ENCODE results near the gene TRIO.

TRIO gene

GRCh38 chr5:14179446-14179845, 36.3 kb downstream of the TRIO start:
- H3K9ac ChIP-seq (ENCODE audit: low read depth, low read length): no peak overlapping the region
- no peak overlapping the region for H3K4me3 ChIP-seq (ENCODE audit: low read depth in 1 of 2, low read length in 2 of 2)
- no peak for DNase-seq
- H3K4me1 ChIP-seq (ENCODE audit: insufficient read depth, low read length): no peaks in the 10 kb centered on the region
- no peak overlapping the region for H3K4me2 ChIP-seq (ENCODE audit: insufficient read depth, low read length)
- no peak overlapping the region for H3K27ac ChIP-seq (ENCODE audit: low read length)
- no peaks in the 10 kb centered on the region for H3K79me2 ChIP-seq (ENCODE audit: insufficient read depth, low read length)
- no peaks in the 10 kb centered on the region for H3K27me3 ChIP-seq (ENCODE audit: insufficient read depth, low read length, poor library complexity)
- TF ChIP-seq CTCF (IDR thresholded peaks at IDR 0.05; ENCODE audit: borderline replicate concordance, extremely low read depth, low read length, poor library complexity, severe bottlenecking): no peak
- TF ChIP-seq EZH2 (IDR thresholded peaks at IDR 0.05; ENCODE audit: borderline replicate concordance, low read depth, low read length, severe bottlenecking): no peak
- ATAC-seq (ENCODE audit: insufficient read depth, low read depth): no peak
- H2AFZ ChIP-seq (ENCODE audit: low read depth, low read length): no peak overlapping the region
- no peaks in the 10 kb centered on the region for H4K20me1 ChIP-seq (ENCODE audit: insufficient read depth, low read length)
- H3K9me3 ChIP-seq (ENCODE audit: insufficient read depth, low read length, severe bottlenecking): no peaks in the 10 kb centered on the region
- no peaks in the 10 kb centered on the region for H3K36me3 ChIP-seq (ENCODE audit: insufficient read depth, low read length)

- no peak overlapping the region for H3K4me2 ChIP-seq (ENCODE audit: insufficient read depth, low read length)
These were observed 37.3 kb downstream of the TRIO start for GRCh38 chr5:14180437-14180836.

GRCh38 chr5:14181299-14181968, 38.3 kb downstream of the TRIO start:
- Histone ChIP-seq H3K4me3 (ENCODE audit: low read depth in 1 of 2, low read length in 2 of 2) (no peak overlapping the region), H3K27me3 (ENCODE audit: insufficient read depth, low read length, poor library complexity) (no peaks in the 10 kb centered on the region), H3K4me1 (ENCODE audit: insufficient read depth, low read length) (no peaks in the 10 kb centered on the region), H2AFZ (ENCODE audit: low read depth, low read length) (no peak overlapping the region), H3K9ac (ENCODE audit: low read depth, low read length) (no peak overlapping the region), H3K9me3 (ENCODE audit: insufficient read depth, low read length, severe bottlenecking) (no peaks in the 10 kb centered on the region), H4K20me1 (ENCODE audit: insufficient read depth, low read length) (no peaks in the 10 kb centered on the region), H3K36me3 (ENCODE audit: insufficient read depth, low read length) (no peaks in the 10 kb centered on the region), H3K27ac (ENCODE audit: low read length) (no peak overlapping the region), H3K4me2 (ENCODE audit: insufficient read depth, low read length) (no peak overlapping the region), H3K79me2 (ENCODE audit: insufficient read depth, low read length) (no peaks in the 10 kb centered on the region)
- TF ChIP-seq EZH2 (IDR thresholded peaks at IDR 0.05; ENCODE audit: borderline replicate concordance, low read depth, low read length, severe bottlenecking) (no peak), CTCF (IDR thresholded peaks at IDR 0.05; ENCODE audit: borderline replicate concordance, extremely low read depth, low read length, poor library complexity, severe bottlenecking) (no peak)
- ATAC-seq (ENCODE audit: insufficient read depth, low read depth) (no peak), DNase-seq (no peak)

More at GRCh38 chr5:14180437-14180836, 37.3 kb downstream of the TRIO start:
- ATAC-seq (ENCODE audit: insufficient read depth, low read depth): no peak
- no peak for DNase-seq
- no peaks in the 10 kb centered on the region for H3K9me3 ChIP-seq (ENCODE audit: insufficient read depth, low read length, severe bottlenecking)
- no peaks in the 10 kb centered on the region for H3K27me3 ChIP-seq (ENCODE audit: insufficient read depth, low read length, poor library complexity)
- no peak overlapping the region for H2AFZ ChIP-seq (ENCODE audit: low read depth, low read length)
- no peak overlapping the region for H3K27ac ChIP-seq (ENCODE audit: low read length)
- TF ChIP-seq EZH2 (IDR thresholded peaks at IDR 0.05; ENCODE audit: borderline replicate concordance, low read depth, low read length, severe bottlenecking): no peak
- no peak for TF ChIP-seq CTCF (IDR thresholded peaks at IDR 0.05; ENCODE audit: borderline replicate concordance, extremely low read depth, low read length, poor library complexity, severe bottlenecking)
- H4K20me1 ChIP-seq (ENCODE audit: insufficient read depth, low read length): no peaks in the 10 kb centered on the region
- no peaks in the 10 kb centered on the region for H3K4me1 ChIP-seq (ENCODE audit: insufficient read depth, low read length)
- no peaks in the 10 kb centered on the region for H3K79me2 ChIP-seq (ENCODE audit: insufficient read depth, low read length)
- H3K36me3 ChIP-seq (ENCODE audit: insufficient read depth, low read length): no peaks in the 10 kb centered on the region
- H3K4me3 ChIP-seq (ENCODE audit: low read depth in 1 of 2, low read length in 2 of 2): no peak overlapping the region
- H3K9ac ChIP-seq (ENCODE audit: low read depth, low read length): no peak overlapping the region
